ENCODE results near the gene TOLLIP. TPM values are rescaled to one million over a fixed set of nuclear protein-coding genes. Genes with fewer than 3 reads are reported as not detected.
"Not testable (repeated sequence)": the region's sequence is repeated elsewhere in the genome, so short reads cannot be mapped to it uniquely, and the experiment has no call there.

Gene TOLLIP
- total RNA-seq, 2 experiments from 2014 or later, result 19.9 to 21.7 TPM

GRCh38 chr11:1271002-1271401 is 38.4 kb downstream of the TOLLIP start:
- H3K36me3 Mint-ChIP-seq (ENCODE audit: low read depth), result no peaks in the 10 kb centered on the region
- CTCF ChIA-PET, result no interaction called here

GRCh38 chr11:1270476-1270875 is 39.0 kb downstream of the TOLLIP start:
- DNase-seq, result no peak
- H3K4me1 Mint-ChIP-seq (ENCODE audit: low read depth), result no peaks in the 10 kb centered on the region
- H3K4me3 Mint-ChIP-seq, result no peak overlapping the region
- CTCF ChIA-PET, result no interaction called here
- H3K27ac Mint-ChIP-seq, result no peak overlapping the region
- no peaks in the 10 kb centered on the region for H3K27me3 Mint-ChIP-seq (ENCODE audit: low read depth)
- intact Hi-C loops (cut with micrococcal nuclease), result no loop called here
- H3K36me3 Mint-ChIP-seq (ENCODE audit: low read depth), result no peaks in the 10 kb centered on the region
- peaks cover under 1% of the 10 kb centered on the region for H3K9me3 Mint-ChIP-seq

More at GRCh38 chr11:1271002-1271401, 38.4 kb downstream of the TOLLIP start:
- H3K4me1 Mint-ChIP-seq (ENCODE audit: low read depth), result no peaks in the 10 kb centered on the region
- no peaks in the 10 kb centered on the region for H3K27me3 Mint-ChIP-seq (ENCODE audit: low read depth)
- no peaks in the 10 kb centered on the region for H3K9me3 Mint-ChIP-seq
- DNase-seq, result no peak
- intact Hi-C loops (cut with micrococcal nuclease), result no loop called here
- H3K27ac Mint-ChIP-seq, result no peak overlapping the region
- H3K4me3 Mint-ChIP-seq, result no peak overlapping the region

- no peak overlapping the region for H3K27ac Mint-ChIP-seq
- CTCF ChIA-PET, result no interaction called here
- H3K36me3 Mint-ChIP-seq (ENCODE audit: low read depth), result no peaks in the 10 kb centered on the region
- H3K4me1 Mint-ChIP-seq (ENCODE audit: low read depth), result no peaks in the 10 kb centered on the region
- no peaks in the 10 kb centered on the region for H3K27me3 Mint-ChIP-seq (ENCODE audit: low read depth)
- DNase-seq, result no peak
- no peak overlapping the region for H3K4me3 Mint-ChIP-seq
- intact Hi-C loops (cut with micrococcal nuclease), result no loop called here
- peaks cover 3% of the 10 kb centered on the region for H3K9me3 Mint-ChIP-seq
Observed at GRCh38 chr11:1269957-1270356, 39.5 kb downstream of the TOLLIP start.

GRCh38 chr11:1267441-1268100 is 41.9 kb downstream of the TOLLIP start:
- CTCF ChIA-PET, result no interaction called here
- Mint-ChIP-seq H3K4me1 (ENCODE audit: low read depth) (peaks cover 14% of the 10 kb centered on the region), H3K27me3 (ENCODE audit: low read depth) (no peaks in the 10 kb centered on the region), H3K4me3 (no peak overlapping the region), H3K36me3 (ENCODE audit: low read depth) (peaks cover 2% of the 10 kb centered on the region), H3K9me3 (peaks cover 7% of the 10 kb centered on the region), H3K27ac (no peak overlapping the region)
- DNase-seq, result no peak
- intact Hi-C loops (cut with micrococcal nuclease), result no loop called here

GRCh38 chr11:1266976-1267375 is 42.5 kb downstream of the TOLLIP start:
- H3K9me3 Mint-ChIP-seq; H3K36me3 Mint-ChIP-seq (ENCODE audit: low read depth); H3K4me3 Mint-ChIP-seq; CTCF ChIA-PET; intact Hi-C loops (cut with micrococcal nuclease); H3K27me3 Mint-ChIP-seq (ENCODE audit: low read depth); H3K27ac Mint-ChIP-seq; DNase-seq: not testable (repeated sequence)
- H3K4me1 Mint-ChIP-seq (ENCODE audit: low read depth), result peaks cover 15% of the 10 kb centered on the region

- H3K27me3 Mint-ChIP-seq (ENCODE audit: low read depth); CTCF ChIA-PET; H3K36me3 Mint-ChIP-seq (ENCODE audit: low read depth); H3K27ac Mint-ChIP-seq; H3K9me3 Mint-ChIP-seq; DNase-seq; H3K4me3 Mint-ChIP-seq: not testable (repeated sequence)
- intact Hi-C loops (cut with micrococcal nuclease), result loop anchor here (2.0 kb wide), 1 partner anchor 117 kb away; no protein-coding TSS in a partner anchor
- H3K4me1 Mint-ChIP-seq (ENCODE audit: low read depth), result peaks cover 16% of the 10 kb centered on the region
Observed at GRCh38 chr11:1265480-1265879, 44.0 kb downstream of the TOLLIP start.

GRCh38 chr11:1264444-1264843 is 45.0 kb downstream of the TOLLIP start:
- intact Hi-C loops (cut with micrococcal nuclease), result loop anchor here (1.0 to 5.0 kb wide), 4 partner anchors 73 to 251 kb away; no protein-coding TSS in a partner anchor
- H3K4me3 Mint-ChIP-seq; H3K9me3 Mint-ChIP-seq; H3K27me3 Mint-ChIP-seq (ENCODE audit: low read depth); H3K36me3 Mint-ChIP-seq (ENCODE audit: low read depth); CTCF ChIA-PET: not testable (repeated sequence)
- DNase-seq, result peak; percentile 74
- H3K4me1 Mint-ChIP-seq (ENCODE audit: low read depth), result peaks cover 16% of the 10 kb centered on the region
- peak overlapping the region; percentile 57 for H3K27ac Mint-ChIP-seq

GRCh38 chr11:1263010-1263409 is 46.4 kb downstream of the TOLLIP start:
- intact Hi-C loops (cut with micrococcal nuclease), result loop anchor here (2.0 to 5.0 kb wide), 3 partner anchors 74 to 312 kb away; partner anchors contain the start of gene BRSK2
- H3K4me1 Mint-ChIP-seq (ENCODE audit: low read depth), result peaks cover 16% of the 10 kb centered on the region
- CTCF ChIA-PET, result interaction anchor here (1.2 to 1.9 kb wide), 2 partner anchors 253 to 312 kb away, joined by 4 to 7 read pairs; no protein-coding TSS in a partner anchor
- H3K27me3 Mint-ChIP-seq (ENCODE audit: low read depth), result no peaks in the 10 kb centered on the region
- peaks cover 7% of the 10 kb centered on the region for H3K9me3 Mint-ChIP-seq
- peak overlapping the region; percentile 85 for H3K4me3 Mint-ChIP-seq
- H3K27ac Mint-ChIP-seq, result peak overlapping the region; percentile 87
- H3K36me3 Mint-ChIP-seq (ENCODE audit: low read depth), result peaks cover 2% of the 10 kb centered on the region
- peak; percentile 41 for DNase-seq

GRCh38 chr11:1262172-1263006 is 47.0 kb downstream of the TOLLIP start:
- Mint-ChIP-seq H3K27ac (peak overlapping the region; percentile 87), H3K4me1 (ENCODE audit: low read depth) (peaks cover 16% of the 10 kb centered on the region), H3K27me3 (ENCODE audit: low read depth) (no peaks in the 10 kb centered on the region), H3K36me3 (ENCODE audit: low read depth) (peaks cover 2% of the 10 kb centered on the region), H3K9me3 (peaks cover 7% of the 10 kb centered on the region), H3K4me3 (peak overlapping the region; percentile 85)
- CTCF ChIA-PET, result interaction anchor here (1.2 to 1.9 kb wide), 2 partner anchors 254 to 312 kb away, joined by 4 to 7 read pairs; no protein-coding TSS in a partner anchor
- peak; percentile 94 for DNase-seq
- intact Hi-C loops (cut with micrococcal nuclease), result loop anchor here (1.0 to 5.0 kb wide), 4 partner anchors 47 to 312 kb away; partner anchors contain the start of genes BRSK2 and TOLLIP

GRCh38 chr11:1261241-1262071 is 48.0 kb downstream of the TOLLIP start:
- H3K4me3 Mint-ChIP-seq, result peak overlapping the region; percentile 85
- CTCF ChIA-PET, result interaction anchor here (1.9 kb wide), 1 partner anchor 255 kb away, joined by 4 read pairs; no protein-coding TSS in a partner anchor

GRCh38 chr11:1260620-1261019 is 48.8 kb downstream of the TOLLIP start:
- intact Hi-C loops (cut with micrococcal nuclease), result loop anchor here (5.0 kb wide), 1 partner anchor 77 kb away; no protein-coding TSS in a partner anchor

More at GRCh38 chr11:1261241-1262071, 48.0 kb downstream of the TOLLIP start:
- peak overlapping the region; percentile 85 for H3K27ac Mint-ChIP-seq
- peaks cover 16% of the 10 kb centered on the region for H3K4me1 Mint-ChIP-seq (ENCODE audit: low read depth)
- intact Hi-C loops (cut with micrococcal nuclease), result loop anchor here (1.0 to 5.0 kb wide), 4 partner anchors 48 to 313 kb away; partner anchors contain the start of genes BRSK2 and TOLLIP
- DNase-seq, result no peak
- peaks cover 2% of the 10 kb centered on the region for H3K36me3 Mint-ChIP-seq (ENCODE audit: low read depth)
- peaks cover 7% of the 10 kb centered on the region for H3K9me3 Mint-ChIP-seq
- H3K27me3 Mint-ChIP-seq (ENCODE audit: low read depth), result no peaks in the 10 kb centered on the region

More at GRCh38 chr11:1260620-1261019, 48.8 kb downstream of the TOLLIP start:
- Mint-ChIP-seq H3K4me3 (no peak overlapping the region), H3K27ac (no peak overlapping the region), H3K9me3 (peaks cover 7% of the 10 kb centered on the region), H3K27me3 (ENCODE audit: low read depth) (no peaks in the 10 kb centered on the region), H3K4me1 (ENCODE audit: low read depth) (peaks cover 16% of the 10 kb centered on the region), H3K36me3 (ENCODE audit: low read depth) (peaks cover 2% of the 10 kb centered on the region)
- DNase-seq, result no peak
- CTCF ChIA-PET, result no interaction called here
